ENCODE data around the gene SLC38A8.
A peak's percentile ranks its signal among the peaks of the same experiment; 100 is the strongest.

The SLC38A8 gene

DNA sequence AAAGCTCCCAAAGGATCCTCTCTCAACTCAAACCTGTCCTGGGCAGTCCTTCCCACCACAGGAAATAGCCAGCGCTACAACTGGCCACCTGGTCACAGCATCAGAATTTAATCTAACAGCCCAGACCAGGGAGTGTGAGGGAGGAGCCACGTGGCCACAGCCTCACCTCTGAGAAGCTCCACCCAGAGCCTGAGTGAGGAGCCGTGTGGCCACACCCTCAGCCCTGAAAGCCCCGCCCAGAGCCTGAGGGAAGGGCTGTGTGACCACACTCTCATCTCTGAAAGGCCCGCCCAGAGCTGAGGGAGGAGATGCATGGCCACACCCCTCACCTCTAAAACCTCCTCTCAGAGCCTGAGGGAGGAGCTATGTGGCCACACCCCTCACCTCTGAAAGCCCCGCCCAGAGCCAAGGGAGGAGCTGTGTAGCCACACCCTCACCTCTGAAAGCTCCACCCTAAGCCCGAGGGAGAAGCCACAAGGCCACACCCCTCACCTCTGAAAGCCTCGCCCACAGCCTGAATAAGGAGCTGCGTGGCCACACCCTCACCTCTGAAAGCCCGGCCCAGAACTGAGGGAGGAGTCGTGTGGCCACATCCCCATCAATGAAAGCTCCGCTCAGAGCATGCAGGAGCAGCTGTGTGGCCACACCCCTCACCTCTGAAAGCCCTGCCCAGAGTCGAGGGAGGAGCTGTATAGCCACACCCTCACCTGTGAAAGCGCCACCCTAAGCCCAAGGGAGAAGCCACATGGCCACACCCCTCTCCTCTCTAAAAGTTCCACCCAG, 28.6 kb downstream of the SLC38A8 start:
- DNase-seq (ENCODE audit: insufficient read length, low spot score): peak; percentile 56
- FAIRE-seq: no peak
- TF ChIP-seq SPI1 (IDR thresholded peaks at IDR 0.05; ENCODE audit: low read depth, low read length) (no peak), POU2F2 (IDR thresholded peaks at IDR 0.05; ENCODE audit: low read depth, low read length) (no peak), TAF1 (IDR thresholded peaks at IDR 0.05; ENCODE audit: low read depth, low read length) (no peak), PAX5 (IDR thresholded peaks at IDR 0.05; ENCODE audit: insufficient read depth, low read length, severe bottlenecking) (no peak), POLR2A (IDR thresholded peaks at IDR 0.05; ENCODE audit: low read depth, low read length) (no peak), POLR2AphosphoS5 (IDR thresholded peaks at IDR 0.05; ENCODE audit: low read depth, low read length) (no peak)

DNA sequence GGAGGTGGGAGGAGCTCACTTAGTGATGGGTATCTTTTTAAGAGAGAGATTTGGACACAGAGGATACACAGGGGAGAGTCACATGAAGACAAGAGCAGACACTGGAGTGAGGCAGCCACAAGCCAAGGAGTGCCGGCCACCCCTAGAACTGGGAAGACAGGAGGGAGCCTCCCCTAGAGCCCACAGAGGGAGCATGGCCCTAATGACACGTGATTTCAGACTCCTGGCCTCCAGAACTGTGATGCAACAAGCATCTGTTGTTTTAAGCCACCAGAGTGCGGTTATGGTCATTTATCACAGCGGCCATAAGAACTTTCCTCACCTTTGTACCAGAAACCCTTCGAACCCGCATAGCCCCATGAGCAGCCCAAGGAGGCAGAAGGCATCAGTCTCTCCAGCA, 33.3 kb downstream of the SLC38A8 start:
- DNase-seq (ENCODE audit: insufficient read length, low spot score) (no peak), FAIRE-seq (no peak)
- TF ChIP-seq POU2F2 (IDR thresholded peaks at IDR 0.05; ENCODE audit: low read depth, low read length) (no peak), PAX5 (IDR thresholded peaks at IDR 0.05; ENCODE audit: insufficient read depth, low read length, severe bottlenecking) (no peak), TAF1 (IDR thresholded peaks at IDR 0.05; ENCODE audit: low read depth, low read length) (no peak), SPI1 (IDR thresholded peaks at IDR 0.05; ENCODE audit: low read depth, low read length) (no peak), POLR2AphosphoS5 (IDR thresholded peaks at IDR 0.05; ENCODE audit: low read depth, low read length) (no peak), POLR2A (IDR thresholded peaks at IDR 0.05; ENCODE audit: low read depth, low read length) (no peak)

DNA sequence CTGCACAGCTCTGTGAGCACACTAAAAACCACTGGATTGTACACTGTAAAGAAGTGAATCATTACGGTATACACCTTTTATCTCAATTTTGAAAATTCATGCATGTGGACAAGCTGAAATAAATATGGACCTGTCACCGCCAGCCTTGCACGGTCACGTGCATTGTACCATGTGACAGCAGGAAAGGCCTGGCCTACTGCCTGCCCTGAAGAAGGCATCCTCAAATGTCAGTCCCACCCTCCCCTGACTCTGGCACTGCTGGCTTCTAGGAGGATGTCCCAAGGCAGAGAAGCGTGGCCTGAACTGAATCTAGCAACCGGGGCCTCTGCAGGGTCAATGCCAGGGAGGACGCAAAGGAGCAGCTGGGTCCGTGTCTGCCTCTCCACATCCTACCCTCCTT, 34.6 kb downstream of the SLC38A8 start:
- TF ChIP-seq POLR2AphosphoS5 (IDR thresholded peaks at IDR 0.05; ENCODE audit: low read depth, low read length) (no peak), SPI1 (IDR thresholded peaks at IDR 0.05; ENCODE audit: low read depth, low read length) (no peak), PAX5 (IDR thresholded peaks at IDR 0.05; ENCODE audit: insufficient read depth, low read length, severe bottlenecking) (no peak), POU2F2 (IDR thresholded peaks at IDR 0.05; ENCODE audit: low read depth, low read length) (no peak), POLR2A (IDR thresholded peaks at IDR 0.05; ENCODE audit: low read depth, low read length) (no peak), TAF1 (IDR thresholded peaks at IDR 0.05; ENCODE audit: low read depth, low read length) (no peak)
- FAIRE-seq (no peak), DNase-seq (ENCODE audit: insufficient read length, low spot score) (no peak)

DNA sequence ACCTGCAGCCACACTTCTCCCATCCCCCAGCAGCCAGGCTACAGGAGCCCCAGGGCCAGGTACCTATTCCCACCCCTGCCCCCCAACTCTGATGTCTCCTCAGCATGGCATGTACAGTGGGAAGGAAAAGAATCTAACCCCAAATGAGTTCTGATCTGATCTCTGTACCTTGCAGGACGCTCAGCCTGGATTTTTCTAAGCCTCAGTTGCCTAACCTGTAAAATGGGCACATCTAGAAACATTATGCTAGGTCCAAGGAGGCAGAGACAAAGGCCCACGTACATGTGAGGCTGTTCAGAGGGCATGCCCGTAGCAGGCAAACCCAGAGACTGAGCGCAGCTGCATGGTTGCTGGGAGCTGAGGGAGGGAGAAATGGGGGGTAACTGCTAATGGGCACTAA, 35.1 kb downstream of the SLC38A8 start:
- TF ChIP-seq PAX5 (IDR thresholded peaks at IDR 0.05; ENCODE audit: insufficient read depth, low read length, severe bottlenecking): no peak
- no peak for TF ChIP-seq TAF1 (IDR thresholded peaks at IDR 0.05; ENCODE audit: low read depth, low read length)
- no peak for TF ChIP-seq POLR2AphosphoS5 (IDR thresholded peaks at IDR 0.05; ENCODE audit: low read depth, low read length)
- TF ChIP-seq SPI1 (IDR thresholded peaks at IDR 0.05; ENCODE audit: low read depth, low read length): no peak
- no peak for TF ChIP-seq POU2F2 (IDR thresholded peaks at IDR 0.05; ENCODE audit: low read depth, low read length)
- no peak for TF ChIP-seq POLR2A (IDR thresholded peaks at IDR 0.05; ENCODE audit: low read depth, low read length)
- FAIRE-seq (no peak), DNase-seq (ENCODE audit: insufficient read length, low spot score) (no peak)

DNA sequence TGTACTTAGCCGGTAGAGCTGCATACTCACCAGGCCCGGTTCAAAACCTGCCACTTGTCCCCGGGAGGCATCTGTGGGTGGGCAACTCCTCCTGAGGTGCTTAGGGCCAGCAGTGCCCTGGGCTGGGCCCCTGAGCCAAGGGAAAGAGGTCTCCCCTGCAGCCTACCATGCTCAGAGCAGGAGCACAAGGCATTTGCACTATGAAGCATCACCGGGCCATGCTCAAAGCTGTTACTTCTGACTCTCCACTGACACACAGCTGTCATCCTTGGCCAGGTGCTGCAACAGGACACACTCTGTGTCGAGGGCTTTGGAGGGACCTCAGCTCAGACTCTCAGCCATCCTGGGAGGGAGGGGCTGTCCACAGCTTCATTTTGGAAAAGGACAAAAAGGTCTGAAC, 37.2 kb downstream of the SLC38A8 start:
- TF ChIP-seq PAX5 (IDR thresholded peaks at IDR 0.05; ENCODE audit: insufficient read depth, low read length, severe bottlenecking) (no peak), POU2F2 (IDR thresholded peaks at IDR 0.05; ENCODE audit: low read depth, low read length) (no peak)
- DNase-seq (ENCODE audit: insufficient read length, low spot score) (no peak), FAIRE-seq (no peak)

DNA sequence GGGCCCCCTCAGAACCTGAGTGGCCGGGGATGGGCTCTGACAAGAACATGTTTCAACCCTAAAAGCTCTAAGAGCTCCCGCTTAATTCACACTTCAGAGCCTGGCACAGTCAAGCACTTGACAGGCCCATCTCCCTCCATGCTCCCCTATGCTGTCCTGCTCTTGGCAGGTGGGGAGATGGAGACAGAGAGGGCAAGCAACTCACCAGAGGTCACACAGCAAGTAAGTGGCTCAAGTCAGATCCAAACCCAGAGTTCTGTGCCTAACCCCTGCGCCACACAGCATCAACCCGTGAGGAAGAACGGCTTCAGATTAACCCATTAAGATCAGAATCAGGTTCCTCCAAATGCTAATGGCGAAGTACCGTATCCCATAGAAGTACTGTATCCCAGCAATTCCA, 38.2 kb downstream of the SLC38A8 start:
- FAIRE-seq: no peak
- no peak for DNase-seq (ENCODE audit: insufficient read length, low spot score)
- TF ChIP-seq POU2F2 (IDR thresholded peaks at IDR 0.05; ENCODE audit: low read depth, low read length): no peak
- TF ChIP-seq TAF1 (IDR thresholded peaks at IDR 0.05; ENCODE audit: low read depth, low read length): no peak
- TF ChIP-seq POLR2AphosphoS5 (IDR thresholded peaks at IDR 0.05; ENCODE audit: low read depth, low read length): no peak
- no peak for TF ChIP-seq SPI1 (IDR thresholded peaks at IDR 0.05; ENCODE audit: low read depth, low read length)
- TF ChIP-seq POLR2A (IDR thresholded peaks at IDR 0.05; ENCODE audit: low read depth, low read length): no peak
- no peak for TF ChIP-seq PAX5 (IDR thresholded peaks at IDR 0.05; ENCODE audit: insufficient read depth, low read length, severe bottlenecking)

DNA sequence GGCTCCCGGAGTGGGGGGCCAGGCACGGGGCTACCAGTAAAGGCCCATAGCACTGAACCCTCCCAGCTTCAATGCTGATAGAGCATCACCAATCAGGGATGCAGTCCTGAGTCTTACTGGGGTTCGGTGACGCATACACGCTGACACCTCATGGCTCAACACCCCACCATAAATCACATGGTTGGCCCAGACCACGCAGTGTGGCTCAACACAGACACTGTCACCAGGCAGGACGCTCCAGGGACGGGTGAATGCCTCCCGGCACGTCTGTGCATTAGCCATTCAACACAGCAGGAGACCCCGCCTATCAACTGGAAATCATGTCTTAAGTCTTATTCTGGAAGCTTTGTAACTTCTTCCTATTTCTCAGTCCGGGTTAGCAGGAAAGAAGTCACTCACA, 39.6 kb downstream of the SLC38A8 start:
- DNase-seq (ENCODE audit: insufficient read length, low spot score) (no peak), FAIRE-seq (no peak)
- TF ChIP-seq POU2F2 (IDR thresholded peaks at IDR 0.05; ENCODE audit: low read depth, low read length) (no peak), SPI1 (IDR thresholded peaks at IDR 0.05; ENCODE audit: low read depth, low read length) (no peak), PAX5 (IDR thresholded peaks at IDR 0.05; ENCODE audit: insufficient read depth, low read length, severe bottlenecking) (no peak), TAF1 (IDR thresholded peaks at IDR 0.05; ENCODE audit: low read depth, low read length) (no peak), POLR2AphosphoS5 (IDR thresholded peaks at IDR 0.05; ENCODE audit: low read depth, low read length) (no peak), POLR2A (IDR thresholded peaks at IDR 0.05; ENCODE audit: low read depth, low read length) (no peak)

DNA sequence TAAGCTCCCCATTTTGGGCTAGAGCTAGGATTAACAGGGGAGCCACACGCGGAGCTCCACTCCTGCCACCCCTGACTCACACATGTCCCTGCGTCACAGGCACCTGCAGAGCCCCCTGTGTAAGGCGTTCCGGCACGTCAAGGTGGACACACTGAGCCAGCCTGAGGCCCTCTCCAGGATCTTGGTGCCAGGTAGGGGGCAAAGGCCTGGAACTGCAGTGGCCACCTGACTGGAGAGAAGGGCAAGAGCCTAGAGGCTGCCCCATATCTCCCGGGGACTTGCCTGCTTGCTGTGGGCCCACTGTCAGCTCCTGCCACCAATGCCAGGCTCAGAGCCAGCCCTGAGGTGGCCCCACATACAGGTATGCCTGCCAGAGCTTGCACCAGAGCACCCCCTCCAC, 40.9 kb downstream of the SLC38A8 start:
- TF ChIP-seq SPI1 (IDR thresholded peaks at IDR 0.05; ENCODE audit: low read depth, low read length) (no peak), PAX5 (IDR thresholded peaks at IDR 0.05; ENCODE audit: insufficient read depth, low read length, severe bottlenecking) (no peak), POLR2AphosphoS5 (IDR thresholded peaks at IDR 0.05; ENCODE audit: low read depth, low read length) (no peak), POU2F2 (IDR thresholded peaks at IDR 0.05; ENCODE audit: low read depth, low read length) (no peak), TAF1 (IDR thresholded peaks at IDR 0.05; ENCODE audit: low read depth, low read length) (no peak), POLR2A (IDR thresholded peaks at IDR 0.05; ENCODE audit: low read depth, low read length) (no peak)
- no peak for FAIRE-seq

DNA sequence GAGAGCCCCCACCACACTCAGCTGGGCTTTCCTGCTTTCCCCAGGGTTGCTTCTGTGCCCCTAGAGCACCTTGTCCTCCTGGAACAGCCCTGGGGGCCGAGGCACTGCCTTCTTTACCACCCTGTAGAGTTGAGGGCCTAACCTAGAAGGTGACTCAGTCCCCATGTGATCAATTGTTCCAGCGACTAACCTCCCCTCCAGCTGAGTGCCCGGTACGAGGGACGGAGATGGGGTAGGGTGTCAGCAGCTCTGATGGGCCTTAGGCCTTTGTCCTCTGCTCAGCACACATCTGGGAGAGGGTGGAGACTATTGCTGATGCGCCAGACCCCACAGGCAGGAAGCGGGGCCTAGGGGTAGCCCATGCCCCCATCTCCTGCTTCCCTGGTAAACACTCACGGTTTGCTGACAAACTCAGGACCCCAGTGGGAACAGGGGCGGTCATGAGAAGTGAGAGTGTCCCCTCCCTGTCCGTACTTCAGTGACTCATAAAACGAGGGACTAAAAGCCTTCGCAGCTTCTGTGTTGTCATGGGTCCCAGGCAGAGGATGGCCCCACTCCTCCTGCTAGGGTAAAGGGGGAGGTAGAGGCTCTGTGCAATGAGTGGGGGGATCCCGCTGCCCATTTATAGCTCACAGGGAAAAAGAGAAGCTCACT, 41.5 kb downstream of the SLC38A8 start:
- DNase-seq (ENCODE audit: insufficient read length, low spot score): no peak
- FAIRE-seq: no peak
- no peak for TF ChIP-seq POLR2AphosphoS5 (IDR thresholded peaks at IDR 0.05; ENCODE audit: low read depth, low read length)
- no peak for TF ChIP-seq POU2F2 (IDR thresholded peaks at IDR 0.05; ENCODE audit: low read depth, low read length)
- no peak for TF ChIP-seq PAX5 (IDR thresholded peaks at IDR 0.05; ENCODE audit: insufficient read depth, low read length, severe bottlenecking)
- no peak for TF ChIP-seq SPI1 (IDR thresholded peaks at IDR 0.05; ENCODE audit: low read depth, low read length)
- TF ChIP-seq POLR2A (IDR thresholded peaks at IDR 0.05; ENCODE audit: low read depth, low read length): no peak

More for the DNA sequence above, 40.9 kb downstream of the SLC38A8 start:
- no peak for DNase-seq (ENCODE audit: insufficient read length, low spot score)

Data from GM12891 (cell line).